Endothelial cell of umbilical vein (primary cell): Measurements from ENCODE around the gene DNAH1. TPM values are rescaled to one million over a fixed set of nuclear protein-coding genes. Genes with fewer than 3 reads are reported as not detected.

Source experiments
- BruUV-seq: library from RNA; stranded (reverse); fragments of 400-500 nt; replicated peaks from 2 replicates; lab custom pipeline; 2021; lab: Mats Ljungman, UMichigan
- CTCF ChIA-PET: fragments of 300-600, 350-600 bp; sonication (Branson Sonifier 250); formaldehyde crosslinking; loops from one replicate; lab custom pipeline; 2021; ENCODE audit warnings: antibody characterized with exemption, inconsistent platforms; lab: Charles Lee
- POLR2A ChIA-PET: fragments of 300-600, 350-600 bp; sonication (Branson Sonifier 250); formaldehyde crosslinking; loops from one replicate; lab custom pipeline; 2021; ENCODE audit warnings: antibody characterized with exemption, inconsistent platforms; lab: Charles Lee
- DNase-seq: peaks from one replicate; pipeline ENCODE4 v3.0.0-alpha.2; 2011; ENCODE audit warnings: low read depth, low spot score
- FAIRE-seq: peaks from 2 replicates; lab custom pipeline; 2011; peaks lifted over from hg19 to GRCh38; lab: Jason Lieb, UNC
- H2AFZ ChIP-seq: 2 replicates; pipeline ENCODE4 v1.6.0; 2012; ENCODE audit warnings: low read depth, low read length, control low read depth, inconsistent platforms
- H3K27ac ChIP-seq: 2 replicates; pipeline ENCODE4 v1.5.1; 2011; ENCODE audit warnings: low read depth, mild to moderate bottlenecking, control low read depth, low read length, moderate library complexity; ENCODE audit not compliant: insufficient read depth
- H3K27me3 ChIP-seq, 2 experiments: 2 replicates each; pipeline versions ENCODE4 v1.6.0 to v1.6.1; 2011; ENCODE audit warnings: low read length in 2 of 2, mixed read lengths in 1 of 2; ENCODE audit not compliant: control insufficient read depth in 2 of 2, insufficient read depth in 2 of 2
- H3K36me3 ChIP-seq, 2 experiments: 2 replicates in 1 of 2; 3 replicates in 1 of 2; pipeline ENCODE4 v1.5.1; 2011; ENCODE audit warnings: low read length in 2 of 2, mild to moderate bottlenecking in 1 of 2, moderate library complexity in 1 of 2; ENCODE audit not compliant: control insufficient read depth in 2 of 2, insufficient read depth in 2 of 2; ENCODE audit errors: extremely low read depth in 1 of 2
- H3K4me1 ChIP-seq: 3 replicates; pipeline ENCODE4 v1.5.1; 2011; ENCODE audit warnings: mild to moderate bottlenecking, low read length; ENCODE audit not compliant: control insufficient read depth, insufficient read depth; ENCODE audit errors: extremely low read depth
- H3K4me2 ChIP-seq: 2 replicates; pipeline ENCODE4 v1.6.1; 2011; ENCODE audit warnings: low read length, control low read depth, mixed read lengths; ENCODE audit not compliant: insufficient read depth
- H3K4me3 ChIP-seq, 3 experiments: fragments of 200-600 bp in 1 of 3; sonication (generic), shearing (Covaris generic) in 1 of 3; replicated peaks in 1 of 3; 2 replicates each; pipeline ENCODE4 v1.5.1; 2011 to 2016; ENCODE audit warnings: control low read depth in 3 of 3, low read length in 3 of 3, mild to moderate bottlenecking in 2 of 3, inconsistent platforms in 1 of 3, low read depth in 1 of 3, moderate library complexity in 1 of 3; ENCODE audit not compliant: insufficient read depth in 1 of 3
- H3K79me2 ChIP-seq: 2 replicates; pipeline ENCODE4 v1.6.0; 2012; ENCODE audit warnings: low read length, inconsistent platforms; ENCODE audit not compliant: control insufficient read depth, insufficient read depth
- H3K9ac ChIP-seq: replicated peaks from 2 replicates; pipeline ENCODE3; 2011; ENCODE audit warnings: low read length, control low read depth; ENCODE audit not compliant: insufficient read depth; ENCODE audit errors: extremely low read depth
- H3K9me1 ChIP-seq: replicated peaks from 3 replicates; pipeline ENCODE4 v1.6.0; 2011; ENCODE audit warnings: mild to moderate bottlenecking, low read length; ENCODE audit not compliant: control insufficient read depth, insufficient read depth; ENCODE audit errors: extremely low read depth
- H3K9me3 ChIP-seq: replicated peaks from 2 replicates; pipeline ENCODE4 v1.5.1; 2012; ENCODE audit warnings: low read length, inconsistent platforms; ENCODE audit not compliant: control insufficient read depth, insufficient read depth
- H4K20me1 ChIP-seq: replicated peaks from 2 replicates; pipeline ENCODE3; 2011; ENCODE audit warnings: mild to moderate bottlenecking, low read length; ENCODE audit not compliant: control insufficient read depth, insufficient read depth; ENCODE audit errors: extremely low read depth
- EZH2 ChIP-seq: IDR thresholded peaks from 2 replicates; pipeline ENCODE4 v1.6.1; 2012; ENCODE audit warnings: borderline replicate concordance, low read depth, mild to moderate bottlenecking, moderate library complexity, low read length, inconsistent platforms; ENCODE audit not compliant: severe bottlenecking
- FOS ChIP-seq: IDR thresholded peaks from 2 replicates; pipeline ENCODE4 v1.6.1; 2011; ENCODE audit warnings: mild to moderate bottlenecking, low read length, moderate library complexity, borderline replicate concordance; ENCODE audit not compliant: insufficient read depth
- GATA2 ChIP-seq: IDR thresholded peaks from 2 replicates; pipeline ENCODE4 v1.7.0; 2011; ENCODE audit warnings: low read depth, mild to moderate bottlenecking, moderate library complexity, mixed read lengths, low read length; ENCODE audit not compliant: insufficient read length, insufficient read depth
- JUN ChIP-seq: IDR thresholded peaks from 2 replicates; pipeline ENCODE4 v1.6.1; 2011; ENCODE audit warnings: borderline replicate concordance, low read depth; ENCODE audit not compliant: insufficient read length, insufficient read depth
- MYC ChIP-seq: IDR thresholded peaks from one replicate; pipeline ENCODE4 v1.6.1; 2011; ENCODE audit warnings: mild to moderate bottlenecking, low read depth, low read length
- POLR2A ChIP-seq: IDR thresholded peaks from 2 replicates; pipeline ENCODE4 v1.6.1; 2012; ENCODE audit warnings: low read depth, mild to moderate bottlenecking, control low read depth, low read length
- POLR2AphosphoS5 ChIP-seq: IDR thresholded peaks from 2 replicates; pipeline ENCODE4 v1.6.1; 2012; ENCODE audit warnings: low read depth, mild to moderate bottlenecking, control low read depth, low read length, moderate library complexity; ENCODE audit not compliant: insufficient read depth
- dilution Hi-C: fragments of 300-500 bp; cut with MboI; formaldehyde crosslinking; loops from one replicate; pipeline ENCODE4 v1.15.0; 2019; ENCODE audit warnings: low sequenced_read_pairs; ENCODE audit not compliant: extremely low pct_ligation_motif_present
- intact Hi-C: fragments of 100-400 bp; cut with micrococcal nuclease; formaldehyde crosslinking; loops from one replicate; pipeline ENCODE4 v1.10.0; 2022
- polyA plus RNA-seq, 4 experiments: library from polyadenylated mRNA; depleted of rRNA in 3 of 4; stranded (reverse) in 3 of 4; unstranded in 1 of 4; fragments of >200 nt; gene quantifications; 2 replicates each; pipeline versions ENCODE4 v1.2.1 to v1.2.3, GENCODE V29; 2011 to 2012; ENCODE audit warnings: missing spikeins in 1 of 4
- total RNA-seq: library from RNA; stranded (reverse); gene quantifications from 2 replicates; pipeline ENCODE4 v1.2.3, GENCODE V29; 2021
- TF ChIP-seq, protein P1 (sequence below): IDR thresholded peaks from 2 replicates; pipeline ENCODE4 v1.6.1; 2011; ENCODE audit not compliant: insufficient read depth, insufficient read length
- TF ChIP-seq, protein P2 (sequence below), 2 donors: IDR thresholded peaks; 1 replicate in 1 of 2; 2 replicates in 1 of 2; pipeline ENCODE4 v1.5.1; 2011; ENCODE audit warnings: low read length in 2 of 2, mild to moderate bottlenecking in 2 of 2, moderate library complexity in 2 of 2, control low read depth in 1 of 2, inconsistent platforms in 1 of 2, low read depth in 1 of 2; ENCODE audit not compliant: insufficient read depth in 1 of 2; ENCODE audit errors: extremely low read depth in 1 of 2

DNAH1 gene
- total and polyA plus RNA-seq, 2 donors (not counting 3 experiments of a cell fraction or from before 2014, with no cell fraction given) = 5.8 to 6.0 TPM

DNA sequence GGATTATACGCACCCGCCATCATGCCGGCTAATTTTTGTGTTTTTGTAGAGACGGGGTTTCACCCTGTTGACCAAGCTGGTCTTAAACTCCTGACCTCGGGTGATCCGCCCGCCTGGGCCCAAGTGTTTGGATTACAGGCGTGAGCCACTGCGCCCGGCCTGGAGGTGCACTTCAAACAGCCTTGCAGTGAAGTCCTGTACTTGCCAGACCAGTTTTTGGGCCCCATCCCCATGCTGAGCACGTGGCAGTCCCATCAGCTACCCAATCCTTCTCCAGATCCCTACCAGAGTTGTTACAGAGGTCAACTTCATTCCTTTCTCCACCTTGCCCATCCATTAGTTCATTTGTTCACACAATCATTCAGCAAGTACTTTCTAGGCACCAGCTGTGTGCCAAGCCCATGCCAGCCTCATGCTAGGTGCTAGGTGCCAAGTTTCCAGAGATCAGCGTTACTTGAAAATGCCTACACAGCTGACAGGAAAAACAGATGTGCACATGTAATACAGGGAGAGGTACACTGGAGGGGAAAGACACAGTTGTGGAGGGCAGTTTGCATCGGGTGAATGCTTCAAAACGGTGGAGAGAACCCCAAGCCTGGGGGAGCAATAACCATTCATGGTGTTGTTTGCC lies 2.2 kb downstream of the DNAH1 start:
- H3K9me3 ChIP-seq = no peaks in the 10 kb centered on the region
- BruUV-seq = no TSS peak
- no peaks in the 10 kb centered on the region for H3K79me2 ChIP-seq
- H4K20me1 ChIP-seq = no peaks in the 10 kb centered on the region
- TF ChIP-seq, protein P1, sequence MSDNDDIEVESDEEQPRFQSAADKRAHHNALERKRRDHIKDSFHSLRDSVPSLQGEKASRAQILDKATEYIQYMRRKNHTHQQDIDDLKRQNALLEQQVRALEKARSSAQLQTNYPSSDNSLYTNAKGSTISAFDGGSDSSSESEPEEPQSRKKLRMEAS = no peak
- TF ChIP-seq EZH2 (no peak), JUN (no peak), POLR2AphosphoS5 (no peak), POLR2A (no peak), MYC (no peak), GATA2 (no peak), FOS (no peak)
- TF ChIP-seq, protein P2, sequence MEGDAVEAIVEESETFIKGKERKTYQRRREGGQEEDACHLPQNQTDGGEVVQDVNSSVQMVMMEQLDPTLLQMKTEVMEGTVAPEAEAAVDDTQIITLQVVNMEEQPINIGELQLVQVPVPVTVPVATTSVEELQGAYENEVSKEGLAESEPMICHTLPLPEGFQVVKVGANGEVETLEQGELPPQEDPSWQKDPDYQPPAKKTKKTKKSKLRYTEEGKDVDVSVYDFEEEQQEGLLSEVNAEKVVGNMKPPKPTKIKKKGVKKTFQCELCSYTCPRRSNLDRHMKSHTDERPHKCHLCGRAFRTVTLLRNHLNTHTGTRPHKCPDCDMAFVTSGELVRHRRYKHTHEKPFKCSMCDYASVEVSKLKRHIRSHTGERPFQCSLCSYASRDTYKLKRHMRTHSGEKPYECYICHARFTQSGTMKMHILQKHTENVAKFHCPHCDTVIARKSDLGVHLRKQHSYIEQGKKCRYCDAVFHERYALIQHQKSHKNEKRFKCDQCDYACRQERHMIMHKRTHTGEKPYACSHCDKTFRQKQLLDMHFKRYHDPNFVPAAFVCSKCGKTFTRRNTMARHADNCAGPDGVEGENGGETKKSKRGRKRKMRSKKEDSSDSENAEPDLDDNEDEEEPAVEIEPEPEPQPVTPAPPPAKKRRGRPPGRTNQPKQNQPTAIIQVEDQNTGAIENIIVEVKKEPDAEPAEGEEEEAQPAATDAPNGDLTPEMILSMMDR (IDR thresholded peaks at IDR 0.05; ENCODE audit: extremely low read depth in 1 of 2, insufficient read depth in 1 of 2, low read depth in 1 of 2, low read length in 2 of 2) = no peak
- dilution Hi-C loops (no loop called here), intact Hi-C loops (no loop called here)
- H3K9me1 ChIP-seq = no peaks in the 10 kb centered on the region
- POLR2A ChIA-PET = no interaction called here
- no peak overlapping the region for H2AFZ ChIP-seq
- no peak overlapping the region for H3K4me3 ChIP-seq
- H3K27ac ChIP-seq = no peak overlapping the region
- DNase-seq = no peak
- FAIRE-seq = no peak
- no peak overlapping the region for H3K9ac ChIP-seq
- no peak overlapping the region for H3K4me2 ChIP-seq
- H3K4me1 ChIP-seq = peaks cover 17% of the 10 kb centered on the region
- H3K27me3 ChIP-seq = no peaks in the 10 kb centered on the region
- H3K36me3 ChIP-seq = no peaks in the 10 kb centered on the region
- CTCF ChIA-PET = interaction anchor here (1.0 to 1.4 kb wide), 5 partner anchors 14 to 98 kb away, joined by 3 to 9 read pairs (median 5); no protein-coding TSS in a partner anchor
